Keratinocyte (primary cell): ENCODE results near the gene NIT2.

Experiments
- CTCF ChIP-seq, 3 experiments: IDR thresholded peaks in 1 of 3; conservative IDR thresholded peaks in 1 of 3; optimal IDR thresholded peaks in 1 of 3; 2 replicates in 2 of 3; 3 replicates in 1 of 3; pipeline versions ENCODE3 to v1.5.1; 2011; ENCODE audit warnings: low read length in 3 of 3, mild to moderate bottlenecking in 3 of 3, moderate library complexity in 2 of 3, control low read depth in 1 of 3, inconsistent platforms in 1 of 3; ENCODE audit not compliant: insufficient read depth in 2 of 3; ENCODE audit errors: extremely low read depth in 1 of 3
- EZH2 ChIP-seq: IDR thresholded peaks from one replicate; pipeline ENCODE4 v1.6.1; 2012; ENCODE audit warnings: inconsistent platforms, mild to moderate bottlenecking, low read length, moderate library complexity

DNA sequence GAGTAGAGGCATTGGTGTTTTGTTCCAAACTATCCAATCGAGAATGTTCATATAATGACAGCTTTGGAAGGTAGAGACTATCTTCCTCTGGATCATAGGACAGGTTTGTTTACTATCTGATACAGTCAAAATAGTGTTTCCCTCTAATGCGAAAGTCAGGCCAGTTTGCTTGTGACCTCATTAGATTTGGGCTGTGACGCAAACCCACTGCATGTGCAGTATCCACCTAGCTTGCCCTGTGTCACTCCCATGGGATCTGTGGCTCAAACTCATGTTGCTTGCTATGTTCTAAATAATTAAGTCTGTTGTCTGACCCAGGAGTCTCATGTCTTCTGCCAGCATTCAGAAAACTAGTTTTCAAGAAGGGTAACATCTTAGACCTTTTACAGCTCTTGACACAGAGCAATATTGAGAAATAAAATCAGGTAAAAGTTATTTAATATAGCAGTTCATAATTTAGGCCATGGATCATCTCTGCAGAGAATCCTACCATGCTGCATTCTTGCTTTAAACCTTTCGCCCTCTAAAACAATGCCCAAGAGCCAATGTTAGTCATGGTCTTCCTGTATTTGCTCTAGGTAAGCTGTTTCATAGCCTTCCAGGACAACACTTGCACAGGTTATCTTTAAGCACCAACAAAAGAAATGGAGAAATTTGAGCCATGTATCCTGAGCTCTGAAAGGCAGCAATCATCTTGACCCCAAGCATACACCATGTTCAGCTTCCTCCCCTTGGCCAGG lies 26.4 kb downstream of the NIT2 start:
- TF ChIP-seq EZH2 (no peak), CTCF (optimal IDR thresholded peaks at IDR 0.05 in 1 of 3, IDR thresholded peaks at IDR 0.05 in 1 of 3, conservative IDR thresholded peaks at IDR 0.05 in 1 of 3; ENCODE audit: extremely low read depth in 1 of 3, insufficient read depth in 2 of 3, low read length in 3 of 3) (no peak)
